ENCODE measurements around the gene RBM43.

DNA sequence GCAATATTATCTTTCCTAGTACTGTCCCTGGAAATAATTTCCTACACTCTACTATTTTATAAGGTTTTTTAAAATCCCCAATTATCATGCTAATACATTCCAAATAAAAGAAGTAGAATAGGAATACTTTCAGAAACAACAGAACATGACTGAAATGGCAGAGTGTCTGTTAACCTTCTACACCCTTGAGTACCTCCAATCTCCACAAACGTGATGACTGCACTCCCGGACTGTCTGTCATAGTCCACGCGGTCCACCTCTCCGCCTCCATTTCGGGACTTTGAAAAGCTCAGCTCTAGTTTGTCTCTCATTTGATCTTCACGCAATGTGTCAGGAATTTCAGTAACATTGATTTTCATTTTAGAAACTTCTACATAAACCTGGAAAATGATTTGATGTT lies 13.6 kb upstream of the RBM43 start:
- TF ChIP-seq, protein P1, sequence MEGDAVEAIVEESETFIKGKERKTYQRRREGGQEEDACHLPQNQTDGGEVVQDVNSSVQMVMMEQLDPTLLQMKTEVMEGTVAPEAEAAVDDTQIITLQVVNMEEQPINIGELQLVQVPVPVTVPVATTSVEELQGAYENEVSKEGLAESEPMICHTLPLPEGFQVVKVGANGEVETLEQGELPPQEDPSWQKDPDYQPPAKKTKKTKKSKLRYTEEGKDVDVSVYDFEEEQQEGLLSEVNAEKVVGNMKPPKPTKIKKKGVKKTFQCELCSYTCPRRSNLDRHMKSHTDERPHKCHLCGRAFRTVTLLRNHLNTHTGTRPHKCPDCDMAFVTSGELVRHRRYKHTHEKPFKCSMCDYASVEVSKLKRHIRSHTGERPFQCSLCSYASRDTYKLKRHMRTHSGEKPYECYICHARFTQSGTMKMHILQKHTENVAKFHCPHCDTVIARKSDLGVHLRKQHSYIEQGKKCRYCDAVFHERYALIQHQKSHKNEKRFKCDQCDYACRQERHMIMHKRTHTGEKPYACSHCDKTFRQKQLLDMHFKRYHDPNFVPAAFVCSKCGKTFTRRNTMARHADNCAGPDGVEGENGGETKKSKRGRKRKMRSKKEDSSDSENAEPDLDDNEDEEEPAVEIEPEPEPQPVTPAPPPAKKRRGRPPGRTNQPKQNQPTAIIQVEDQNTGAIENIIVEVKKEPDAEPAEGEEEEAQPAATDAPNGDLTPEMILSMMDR (conservative IDR thresholded peaks at IDR 0.05; ENCODE audit: low read depth, low read length): no peak
- TF ChIP-seq EZH2 (IDR thresholded peaks at IDR 0.05; ENCODE audit: borderline replicate concordance, low read depth, low read length, poor library complexity, severe bottlenecking): no peak

Data from A673 (cell line).